Endothelial cell of umbilical vein (primary cell): ENCODE results near the gene SLC6A1. TPM values are rescaled to one million over a fixed set of nuclear protein-coding genes. Genes with fewer than 3 reads are reported as not detected.

Source experiments
- BruUV-seq: library from RNA; stranded (reverse); fragments of 400-500 nt; replicated peaks from 2 replicates; lab custom pipeline; 2021; lab: Mats Ljungman, UMichigan
- CTCF ChIA-PET: fragments of 300-600, 350-600 bp; sonication (Branson Sonifier 250); formaldehyde crosslinking; loops from one replicate; lab custom pipeline; 2021; ENCODE audit warnings: antibody characterized with exemption, inconsistent platforms; lab: Charles Lee
- POLR2A ChIA-PET: fragments of 300-600, 350-600 bp; sonication (Branson Sonifier 250); formaldehyde crosslinking; loops from one replicate; lab custom pipeline; 2021; ENCODE audit warnings: antibody characterized with exemption, inconsistent platforms; lab: Charles Lee
- DNase-seq: peaks from one replicate; pipeline ENCODE4 v3.0.0-alpha.2; 2011; ENCODE audit warnings: low read depth, low spot score
- FAIRE-seq: peaks from 2 replicates; lab custom pipeline; 2011; peaks lifted over from hg19 to GRCh38; lab: Jason Lieb, UNC
- H2AFZ ChIP-seq: 2 replicates; pipeline ENCODE4 v1.6.0; 2012; ENCODE audit warnings: low read depth, low read length, control low read depth, inconsistent platforms
- H3K27ac ChIP-seq: 2 replicates; pipeline ENCODE4 v1.5.1; 2011; ENCODE audit warnings: low read depth, mild to moderate bottlenecking, control low read depth, low read length, moderate library complexity; ENCODE audit not compliant: insufficient read depth
- H3K27me3 ChIP-seq, 2 experiments: 2 replicates each; pipeline versions ENCODE4 v1.6.0 to v1.6.1; 2011; ENCODE audit warnings: low read length in 2 of 2, mixed read lengths in 1 of 2; ENCODE audit not compliant: control insufficient read depth in 2 of 2, insufficient read depth in 2 of 2
- H3K36me3 ChIP-seq, 2 experiments: 2 replicates in 1 of 2; 3 replicates in 1 of 2; pipeline ENCODE4 v1.5.1; 2011; ENCODE audit warnings: low read length in 2 of 2, mild to moderate bottlenecking in 1 of 2, moderate library complexity in 1 of 2; ENCODE audit not compliant: control insufficient read depth in 2 of 2, insufficient read depth in 2 of 2; ENCODE audit errors: extremely low read depth in 1 of 2
- H3K4me1 ChIP-seq: 3 replicates; pipeline ENCODE4 v1.5.1; 2011; ENCODE audit warnings: mild to moderate bottlenecking, low read length; ENCODE audit not compliant: control insufficient read depth, insufficient read depth; ENCODE audit errors: extremely low read depth
- H3K4me2 ChIP-seq: 2 replicates; pipeline ENCODE4 v1.6.1; 2011; ENCODE audit warnings: low read length, control low read depth, mixed read lengths; ENCODE audit not compliant: insufficient read depth
- H3K4me3 ChIP-seq, 3 experiments: fragments of 200-600 bp in 1 of 3; sonication (generic), shearing (Covaris generic) in 1 of 3; replicated peaks in 1 of 3; 2 replicates each; pipeline ENCODE4 v1.5.1; 2011 to 2016; ENCODE audit warnings: control low read depth in 3 of 3, low read length in 3 of 3, mild to moderate bottlenecking in 2 of 3, inconsistent platforms in 1 of 3, low read depth in 1 of 3, moderate library complexity in 1 of 3; ENCODE audit not compliant: insufficient read depth in 1 of 3
- H3K79me2 ChIP-seq: 2 replicates; pipeline ENCODE4 v1.6.0; 2012; ENCODE audit warnings: low read length, inconsistent platforms; ENCODE audit not compliant: control insufficient read depth, insufficient read depth
- H3K9ac ChIP-seq: replicated peaks from 2 replicates; pipeline ENCODE3; 2011; ENCODE audit warnings: low read length, control low read depth; ENCODE audit not compliant: insufficient read depth; ENCODE audit errors: extremely low read depth
- H3K9me1 ChIP-seq: replicated peaks from 3 replicates; pipeline ENCODE4 v1.6.0; 2011; ENCODE audit warnings: mild to moderate bottlenecking, low read length; ENCODE audit not compliant: control insufficient read depth, insufficient read depth; ENCODE audit errors: extremely low read depth
- H3K9me3 ChIP-seq: replicated peaks from 2 replicates; pipeline ENCODE4 v1.5.1; 2012; ENCODE audit warnings: low read length, inconsistent platforms; ENCODE audit not compliant: control insufficient read depth, insufficient read depth
- H4K20me1 ChIP-seq: replicated peaks from 2 replicates; pipeline ENCODE3; 2011; ENCODE audit warnings: mild to moderate bottlenecking, low read length; ENCODE audit not compliant: control insufficient read depth, insufficient read depth; ENCODE audit errors: extremely low read depth
- EZH2 ChIP-seq: IDR thresholded peaks from 2 replicates; pipeline ENCODE4 v1.6.1; 2012; ENCODE audit warnings: borderline replicate concordance, low read depth, mild to moderate bottlenecking, moderate library complexity, low read length, inconsistent platforms; ENCODE audit not compliant: severe bottlenecking
- GATA2 ChIP-seq: IDR thresholded peaks from 2 replicates; pipeline ENCODE4 v1.7.0; 2011; ENCODE audit warnings: low read depth, mild to moderate bottlenecking, moderate library complexity, mixed read lengths, low read length; ENCODE audit not compliant: insufficient read length, insufficient read depth
- JUN ChIP-seq: IDR thresholded peaks from 2 replicates; pipeline ENCODE4 v1.6.1; 2011; ENCODE audit warnings: borderline replicate concordance, low read depth; ENCODE audit not compliant: insufficient read length, insufficient read depth
- MYC ChIP-seq: IDR thresholded peaks from one replicate; pipeline ENCODE4 v1.6.1; 2011; ENCODE audit warnings: mild to moderate bottlenecking, low read depth, low read length
- POLR2AphosphoS5 ChIP-seq: IDR thresholded peaks from 2 replicates; pipeline ENCODE4 v1.6.1; 2012; ENCODE audit warnings: low read depth, mild to moderate bottlenecking, control low read depth, low read length, moderate library complexity; ENCODE audit not compliant: insufficient read depth
- dilution Hi-C: fragments of 300-500 bp; cut with MboI; formaldehyde crosslinking; loops from one replicate; pipeline ENCODE4 v1.15.0; 2019; ENCODE audit warnings: low sequenced_read_pairs; ENCODE audit not compliant: extremely low pct_ligation_motif_present
- intact Hi-C: fragments of 100-400 bp; cut with micrococcal nuclease; formaldehyde crosslinking; loops from one replicate; pipeline ENCODE4 v1.10.0; 2022
- polyA plus RNA-seq, 4 experiments: library from polyadenylated mRNA; depleted of rRNA in 3 of 4; stranded (reverse) in 3 of 4; unstranded in 1 of 4; fragments of >200 nt; gene quantifications; 2 replicates each; pipeline versions ENCODE4 v1.2.1 to v1.2.3, GENCODE V29; 2011 to 2012; ENCODE audit warnings: missing spikeins in 1 of 4
- total RNA-seq: library from RNA; stranded (reverse); gene quantifications from 2 replicates; pipeline ENCODE4 v1.2.3, GENCODE V29; 2021
- TF ChIP-seq, protein P1 (sequence below): IDR thresholded peaks from 2 replicates; pipeline ENCODE4 v1.6.1; 2011; ENCODE audit not compliant: insufficient read depth, insufficient read length
- TF ChIP-seq, protein P2 (sequence below), 2 donors: IDR thresholded peaks; 1 replicate in 1 of 2; 2 replicates in 1 of 2; pipeline ENCODE4 v1.5.1; 2011; ENCODE audit warnings: low read length in 2 of 2, mild to moderate bottlenecking in 2 of 2, moderate library complexity in 2 of 2, control low read depth in 1 of 2, inconsistent platforms in 1 of 2, low read depth in 1 of 2; ENCODE audit not compliant: insufficient read depth in 1 of 2; ENCODE audit errors: extremely low read depth in 1 of 2

The SLC6A1 gene
- total and polyA plus RNA-seq, 2 donors (not counting 3 experiments of a cell fraction or from before 2014, with no cell fraction given): not detected

DNA sequence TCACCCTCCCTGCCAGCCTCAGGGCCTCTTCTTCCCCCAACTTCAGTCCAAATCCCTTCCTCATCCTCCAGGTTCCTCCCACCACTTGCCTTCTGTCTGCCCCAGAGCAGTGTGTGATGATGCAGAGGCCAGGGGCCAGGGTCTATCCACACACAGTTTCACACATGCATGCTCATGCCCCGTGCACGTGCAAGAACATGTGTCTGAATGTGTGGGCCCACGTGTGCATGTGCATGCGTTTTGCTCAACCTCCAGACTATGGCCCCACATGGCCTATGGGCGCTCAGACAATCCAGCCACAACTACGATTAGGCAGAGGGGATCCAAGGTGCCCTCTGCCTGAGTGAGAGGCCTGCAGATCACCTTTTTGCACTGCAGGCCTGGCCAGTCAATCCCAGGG lies 32.3 kb upstream of the SLC6A1 start:
- FAIRE-seq: no peak
- H3K9me3 ChIP-seq: no peaks in the 10 kb centered on the region
- H3K79me2 ChIP-seq: no peaks in the 10 kb centered on the region
- no peak overlapping the region for H3K4me2 ChIP-seq
- H3K36me3 ChIP-seq: no peaks in the 10 kb centered on the region
- intact Hi-C loops (loop anchor here (5.0 kb wide), 1 partner anchor 1993 kb away; no protein-coding TSS in a partner anchor), dilution Hi-C loops (no loop called here)
- H3K9me1 ChIP-seq: no peaks in the 10 kb centered on the region
- H3K4me3 ChIP-seq: no peak overlapping the region
- no peaks in the 10 kb centered on the region for H3K27me3 ChIP-seq
- TF ChIP-seq, protein P1, sequence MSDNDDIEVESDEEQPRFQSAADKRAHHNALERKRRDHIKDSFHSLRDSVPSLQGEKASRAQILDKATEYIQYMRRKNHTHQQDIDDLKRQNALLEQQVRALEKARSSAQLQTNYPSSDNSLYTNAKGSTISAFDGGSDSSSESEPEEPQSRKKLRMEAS: no peak
- TF ChIP-seq POLR2AphosphoS5 (no peak), EZH2 (no peak), GATA2 (no peak), MYC (no peak), JUN (no peak)
- TF ChIP-seq, protein P2, sequence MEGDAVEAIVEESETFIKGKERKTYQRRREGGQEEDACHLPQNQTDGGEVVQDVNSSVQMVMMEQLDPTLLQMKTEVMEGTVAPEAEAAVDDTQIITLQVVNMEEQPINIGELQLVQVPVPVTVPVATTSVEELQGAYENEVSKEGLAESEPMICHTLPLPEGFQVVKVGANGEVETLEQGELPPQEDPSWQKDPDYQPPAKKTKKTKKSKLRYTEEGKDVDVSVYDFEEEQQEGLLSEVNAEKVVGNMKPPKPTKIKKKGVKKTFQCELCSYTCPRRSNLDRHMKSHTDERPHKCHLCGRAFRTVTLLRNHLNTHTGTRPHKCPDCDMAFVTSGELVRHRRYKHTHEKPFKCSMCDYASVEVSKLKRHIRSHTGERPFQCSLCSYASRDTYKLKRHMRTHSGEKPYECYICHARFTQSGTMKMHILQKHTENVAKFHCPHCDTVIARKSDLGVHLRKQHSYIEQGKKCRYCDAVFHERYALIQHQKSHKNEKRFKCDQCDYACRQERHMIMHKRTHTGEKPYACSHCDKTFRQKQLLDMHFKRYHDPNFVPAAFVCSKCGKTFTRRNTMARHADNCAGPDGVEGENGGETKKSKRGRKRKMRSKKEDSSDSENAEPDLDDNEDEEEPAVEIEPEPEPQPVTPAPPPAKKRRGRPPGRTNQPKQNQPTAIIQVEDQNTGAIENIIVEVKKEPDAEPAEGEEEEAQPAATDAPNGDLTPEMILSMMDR (IDR thresholded peaks at IDR 0.05; ENCODE audit: extremely low read depth in 1 of 2, insufficient read depth in 1 of 2, low read depth in 1 of 2, low read length in 2 of 2): no peak
- no peak overlapping the region for H3K27ac ChIP-seq
- no peak overlapping the region for H3K9ac ChIP-seq
- ChIA-PET CTCF (no interaction called here), POLR2A (no interaction called here)
- no peaks in the 10 kb centered on the region for H4K20me1 ChIP-seq
- no TSS peak for BruUV-seq
- DNase-seq: no peak
- H3K4me1 ChIP-seq: no peaks in the 10 kb centered on the region
- no peak overlapping the region for H2AFZ ChIP-seq
